A549 (cell line): ENCODE results near the gene POLR1B. TPM values are rescaled to one million over a fixed set of nuclear protein-coding genes. Genes with fewer than 3 reads are reported as not detected.
A peak's percentile ranks its signal among the peaks of the same experiment; 100 is the strongest.

Experiments
- ATAC-seq, 2 experiments: fragments of 200-7000 bp in 1 of 2; fragments of >200 bp in 1 of 2; cut with Nextera tagmentation in 1 of 2; cut with Tn5 transposase in 1 of 2; 3 replicates each; pipeline versions ENCODE4 v1.8.0 to v1.9.1; 2018 to 2020; ENCODE audit warnings: mild to moderate bottlenecking in 1 of 2, moderate library complexity in 1 of 2
- CTCF ChIA-PET: fragments of 300-600 bp; sonication (Branson Sonifier 250); formaldehyde crosslinking; extraction: SDS; loops from one replicate; lab custom pipeline; 2021; ENCODE audit warnings: antibody characterized with exemption, inconsistent platforms; lab: Yijun Ruan, JAX
- POLR2A ChIA-PET: fragments of 350-600 bp; formaldehyde crosslinking; extraction: SDS; loops from one replicate; lab custom pipeline; 2021; ENCODE audit warnings: antibody characterized with exemption, inconsistent platforms; lab: Yijun Ruan, JAX
- DNase-seq, 2 experiments: peaks; one replicate each; pipeline versions ENCODE4 v3.0.0 to v3.0.0-alpha.2; 2011 to 2016; ENCODE audit warnings: low read depth in 1 of 2, low spot score in 1 of 2
- FAIRE-seq: peaks from 2 replicates; lab custom pipeline; 2011; peaks lifted over from hg19 to GRCh38; lab: Jason Lieb, UNC
- H3K27ac ChIP-seq, 2 experiments: fragments of >200 bp; sonication (Bioruptor Twin); formaldehyde crosslinking; 3 replicates each; pipeline ENCODE4 v1.5.1; 2016 to 2017
- H3K4me1 ChIP-seq: fragments of >200 bp; sonication (Bioruptor Twin); formaldehyde crosslinking; 3 replicates; pipeline ENCODE4 v1.6.1; 2016
- H3K4me2 ChIP-seq: fragments of >200 bp; sonication (Bioruptor Twin); formaldehyde crosslinking; 3 replicates; pipeline ENCODE4 v1.6.1; 2016
- H3K4me3 ChIP-seq: fragments of >200 bp; sonication (Bioruptor Twin); formaldehyde crosslinking; 3 replicates; pipeline ENCODE4 v1.5.1; 2016
- H3K9me3 ChIP-seq: fragments of >200 bp; sonication (Bioruptor Twin); formaldehyde crosslinking; 3 replicates; pipeline ENCODE4 v1.6.1; 2016
- ATOH8 ChIP-seq: fragments of 250-450 bp; sonication (Bioruptor Pico); IDR thresholded peaks from 2 replicates; pipeline ENCODE4 v1.5.0; 2020; ENCODE audit warnings: low read depth, mild to moderate bottlenecking, moderate library complexity
- CHD2 ChIP-seq: fragments of 150-350 bp; IDR thresholded peaks from 2 replicates; pipeline ENCODE4 v1.6.1; 2014; ENCODE audit warnings: low read length; ENCODE audit not compliant: partially characterized antibody
- EHMT2 ChIP-seq: fragments of 200-600 bp; sonication (generic); IDR thresholded peaks from 2 replicates; pipeline ENCODE4 v1.6.1; 2016; ENCODE audit warnings: antibody characterized with exemption, low read depth, mild to moderate bottlenecking, moderate library complexity
- ELK1 ChIP-seq: fragments of 150-350 bp; IDR thresholded peaks from 2 replicates; pipeline ENCODE4 v1.6.1; 2014; ENCODE audit warnings: low read depth, mild to moderate bottlenecking, low read length
- FOSL2 ChIP-seq, 2 experiments: fragments of 450-650 bp in 1 of 2; fragments of >200 bp in 1 of 2; sonication (Bioruptor Twin) in 1 of 2; formaldehyde crosslinking; IDR thresholded peaks; 2 replicates each; pipeline versions ENCODE4 v1.5.0 to v1.6.1; 2016 to 2020; ENCODE audit warnings: mild to moderate bottlenecking in 1 of 2, moderate library complexity in 1 of 2
- HMGXB4 ChIP-seq: fragments of 250-450 bp; sonication (Bioruptor Pico); IDR thresholded peaks from 2 replicates; pipeline ENCODE4 v1.5.0; 2021; ENCODE audit warnings: mild to moderate bottlenecking, moderate library complexity, borderline replicate concordance
- HOXB5 ChIP-seq: fragments of 250-450 bp; sonication (Bioruptor Pico); IDR thresholded peaks from 2 replicates; pipeline ENCODE4 v1.5.0; 2020; ENCODE audit warnings: mild to moderate bottlenecking, moderate library complexity
- KDM5A ChIP-seq: fragments of 200-600 bp; sonication (generic); IDR thresholded peaks from 2 replicates; pipeline ENCODE4 v1.6.1; 2016; ENCODE audit warnings: antibody characterized with exemption, mild to moderate bottlenecking
- MAFK ChIP-seq: fragments of 450-650 bp; IDR thresholded peaks from 2 replicates; pipeline ENCODE4 v1.6.1; 2014; ENCODE audit not compliant: partially characterized antibody
- MAX ChIP-seq: IDR thresholded peaks from 2 replicates; pipeline ENCODE4 v1.6.1; 2012
- PBX3 ChIP-seq: IDR thresholded peaks from 2 replicates; pipeline ENCODE4 v1.6.1; 2012
- POLR2A ChIP-seq: IDR thresholded peaks from 2 replicates; pipeline ENCODE4 v1.6.1; 2012; ENCODE audit warnings: mild to moderate bottlenecking, low read length
- POLR2AphosphoS2 ChIP-seq: conservative IDR thresholded peaks from 2 replicates; pipeline ENCODE4 v1.6.1; 2012; ENCODE audit warnings: low read length, improper control_type of control experiment, inconsistent platforms
- REST ChIP-seq: fragments of 200-600 bp; sonication (generic); IDR thresholded peaks from 2 replicates; pipeline ENCODE4 v1.6.1; 2016; ENCODE audit warnings: antibody characterized with exemption, mild to moderate bottlenecking, moderate library complexity
- ZSCAN20 ChIP-seq: fragments of 250-450 bp; sonication (Bioruptor Pico); IDR thresholded peaks from 2 replicates; pipeline ENCODE4 v1.8.0; 2022; ENCODE audit warnings: mild to moderate bottlenecking, moderate library complexity
- WGBS: methylation state at CpG from one replicate; pipeline ENCODE4 v1.1.6; 2017; ENCODE audit errors: missing lambda C conversion rate; 5-methylcytosine and 5-hydroxymethylcytosine counted together
- polyA plus RNA-seq, 4 experiments: library from polyadenylated mRNA; depleted of rRNA in 3 of 4; stranded (reverse); fragments of >200 nt; fragmentation: RNase III in 1 of 4; extraction: RNeasy Plus Mini Kit Qiagen cat#74134 plus additional on column Dnase treatment in 1 of 4; gene quantifications; 2 replicates in 3 of 4; 3 replicates in 1 of 4; pipeline ENCODE4 v1.2.3, GENCODE V29; 2011 to 2017

The POLR1B gene
- polyA plus RNA-seq, 2 of the 4 experiments (the other 2 are of a cell fraction): 18.9 to 41.2 TPM

- TF ChIP-seq MAX: no peak
- TF ChIP-seq ZSCAN20 (CRISPR knock-in tag): no peak
- no peak for TF ChIP-seq HMGXB4 (CRISPR knock-in tag)
- no peak for TF ChIP-seq POLR2A
Observed at GRCh38 chr2:112604952-112605351, 62.7 kb downstream of the POLR1B start (continued).

GRCh38 chr2:112605926-112606325, 63.7 kb downstream of the POLR1B start:
- Histone ChIP-seq H3K4me3 (no peak overlapping the region), H3K4me2 (no peak overlapping the region), H3K27ac (no peak overlapping the region), H3K9me3 (no peaks in the 10 kb centered on the region), H3K4me1 (no peaks in the 10 kb centered on the region)
- 66% methylated on average over 5 of the region's 5 CpGs for WGBS
- ChIA-PET POLR2A (interaction anchor here (1.0 kb wide), 1 partner anchor 21 kb away, joined by 3 read pairs; no protein-coding TSS in a partner anchor), CTCF (interaction anchor here (11.7 to 11.9 kb wide), 2 partner anchors 22 to 120 kb away, joined by 137 to 230 read pairs; partner anchors contain the start of gene NT5DC4)
- FAIRE-seq (no peak), ATAC-seq (no peak), DNase-seq (no peak)
- no peak for TF ChIP-seq FOSL2 (IDR thresholded peaks at IDR 0.05)
- no peak for TF ChIP-seq FOSL2 (CRISPR knock-in tag; IDR thresholded peaks at IDR 0.05)
- TF ChIP-seq KDM5A: no peak
- no peak for TF ChIP-seq MAX
- TF ChIP-seq CHD2: no peak
- TF ChIP-seq EHMT2: no peak

GRCh38 chr2:112606547-112606946, 64.3 kb downstream of the POLR1B start:
- H3K4me3 ChIP-seq: no peak overlapping the region
- no peak overlapping the region for H3K4me2 ChIP-seq
- peak; percentile 44 to 59; a peak in 4 of 6 replicates for ATAC-seq
- no peak for FAIRE-seq
- WGBS: 69% methylated on average over 4 of the region's 4 CpGs
- no peak for DNase-seq
- no peaks in the 10 kb centered on the region for H3K4me1 ChIP-seq
- TF ChIP-seq MAFK (no peak), POLR2AphosphoS2 (no peak), ATOH8 (no peak), HOXB5 (no peak), PBX3 (no peak), REST (no peak), ELK1 (no peak), MAX (no peak)
- H3K27ac ChIP-seq: peak overlapping the region in 1 of 2 experiments; percentile 22; a peak in 1 of 6 replicates
- CTCF ChIA-PET: interaction anchor here (11.7 to 11.9 kb wide), 2 partner anchors 22 to 120 kb away, joined by 137 to 230 read pairs; partner anchors contain the start of gene NT5DC4
- H3K9me3 ChIP-seq: no peaks in the 10 kb centered on the region
- POLR2A ChIA-PET: interaction anchor here (1.0 kb wide), 1 partner anchor 22 kb away, joined by 3 read pairs; no protein-coding TSS in a partner anchor
